Ascending aorta (tissue), 2 donors: ENCODE data around the gene AFAP1L2. TPM values are rescaled to one million over a fixed set of nuclear protein-coding genes. Genes with fewer than 3 reads are reported as not detected.
"Not testable (repeated sequence)": the region's sequence is repeated elsewhere in the genome, so short reads cannot be mapped to it uniquely, and the experiment has no call there.

Experiments used
- DNase-seq, 2 donors: peaks; one replicate each; pipeline ENCODE4 v3.0.0-alpha.2; 2019; ENCODE audit warnings: low spot score in 2 of 2
- H3K27ac ChIP-seq, 2 donors: fragments of 200-600 bp; sonication (generic); one replicate each; pipeline ENCODE4 v1.5.1; 2016 to 2017; ENCODE audit warnings: mild to moderate bottlenecking in 1 of 2
- H3K27me3 ChIP-seq: fragments of 200-600 bp; sonication (generic); one replicate; pipeline ENCODE4 v1.5.1; 2017
- H3K36me3 ChIP-seq, 2 donors: fragments of 200-600 bp; sonication (generic); one replicate each; pipeline ENCODE4 v1.5.1; 2016
- H3K4me1 ChIP-seq, 2 donors: fragments of 200-600 bp; sonication (generic); one replicate each; pipeline ENCODE4 v1.5.1; 2016 to 2017; ENCODE audit warnings: mild to moderate bottlenecking in 1 of 2
- H3K4me3 ChIP-seq, 2 donors: fragments of 200-600 bp; sonication (generic); one replicate each; pipeline ENCODE4 v1.5.1; 2016 to 2017; ENCODE audit warnings: mild to moderate bottlenecking in 1 of 2
- H3K9me3 ChIP-seq, 2 donors: fragments of 200-600 bp; sonication (generic); one replicate each; pipeline ENCODE4 v1.5.1; 2016
- intact Hi-C: fragments of 100-400 bp; cut with DNase I; formaldehyde crosslinking; loops from one replicate; pipeline ENCODE4 v1.15.1; 2023
- total RNA-seq: library from RNA; depleted of rRNA; stranded (reverse); fragments of >200 nt; gene quantifications from one replicate; pipeline ENCODE4 v1.1.0, GENCODE V29; 2016
- TF ChIP-seq, protein P1 (sequence below), 3 experiments: fragments of 200-600 bp in 2 of 3; fragments of 450-650 bp in 1 of 3; sonication (generic) in 2 of 3; IDR thresholded peaks; one replicate each; pipeline ENCODE4 v1.5.1; 2016 to 2019; ENCODE audit warnings: antibody characterized with exemption in 3 of 3, mild to moderate bottlenecking in 1 of 3, moderate library complexity in 1 of 3

AFAP1L2 gene
- total RNA-seq, 1 donor from 2014 or later: 30.4 TPM

GRCh38 chr10:114350751-114351150, 53.6 kb downstream of the AFAP1L2 start:
- Histone ChIP-seq H3K9me3 (no peaks in the 10 kb centered on the region), H3K36me3 (no peaks in the 10 kb centered on the region), H3K4me1 (peaks cover 0 to 5% of the 10 kb centered on the region in 2 donors), H3K27ac (no peak overlapping the region), H3K4me3 (no peak overlapping the region), H3K27me3 (no peaks in the 10 kb centered on the region)
- DNase-seq: no peak
- intact Hi-C loops: no loop called here
- TF ChIP-seq, protein P1, sequence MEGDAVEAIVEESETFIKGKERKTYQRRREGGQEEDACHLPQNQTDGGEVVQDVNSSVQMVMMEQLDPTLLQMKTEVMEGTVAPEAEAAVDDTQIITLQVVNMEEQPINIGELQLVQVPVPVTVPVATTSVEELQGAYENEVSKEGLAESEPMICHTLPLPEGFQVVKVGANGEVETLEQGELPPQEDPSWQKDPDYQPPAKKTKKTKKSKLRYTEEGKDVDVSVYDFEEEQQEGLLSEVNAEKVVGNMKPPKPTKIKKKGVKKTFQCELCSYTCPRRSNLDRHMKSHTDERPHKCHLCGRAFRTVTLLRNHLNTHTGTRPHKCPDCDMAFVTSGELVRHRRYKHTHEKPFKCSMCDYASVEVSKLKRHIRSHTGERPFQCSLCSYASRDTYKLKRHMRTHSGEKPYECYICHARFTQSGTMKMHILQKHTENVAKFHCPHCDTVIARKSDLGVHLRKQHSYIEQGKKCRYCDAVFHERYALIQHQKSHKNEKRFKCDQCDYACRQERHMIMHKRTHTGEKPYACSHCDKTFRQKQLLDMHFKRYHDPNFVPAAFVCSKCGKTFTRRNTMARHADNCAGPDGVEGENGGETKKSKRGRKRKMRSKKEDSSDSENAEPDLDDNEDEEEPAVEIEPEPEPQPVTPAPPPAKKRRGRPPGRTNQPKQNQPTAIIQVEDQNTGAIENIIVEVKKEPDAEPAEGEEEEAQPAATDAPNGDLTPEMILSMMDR (IDR thresholded peaks at IDR 0.05): no peak

DNA sequence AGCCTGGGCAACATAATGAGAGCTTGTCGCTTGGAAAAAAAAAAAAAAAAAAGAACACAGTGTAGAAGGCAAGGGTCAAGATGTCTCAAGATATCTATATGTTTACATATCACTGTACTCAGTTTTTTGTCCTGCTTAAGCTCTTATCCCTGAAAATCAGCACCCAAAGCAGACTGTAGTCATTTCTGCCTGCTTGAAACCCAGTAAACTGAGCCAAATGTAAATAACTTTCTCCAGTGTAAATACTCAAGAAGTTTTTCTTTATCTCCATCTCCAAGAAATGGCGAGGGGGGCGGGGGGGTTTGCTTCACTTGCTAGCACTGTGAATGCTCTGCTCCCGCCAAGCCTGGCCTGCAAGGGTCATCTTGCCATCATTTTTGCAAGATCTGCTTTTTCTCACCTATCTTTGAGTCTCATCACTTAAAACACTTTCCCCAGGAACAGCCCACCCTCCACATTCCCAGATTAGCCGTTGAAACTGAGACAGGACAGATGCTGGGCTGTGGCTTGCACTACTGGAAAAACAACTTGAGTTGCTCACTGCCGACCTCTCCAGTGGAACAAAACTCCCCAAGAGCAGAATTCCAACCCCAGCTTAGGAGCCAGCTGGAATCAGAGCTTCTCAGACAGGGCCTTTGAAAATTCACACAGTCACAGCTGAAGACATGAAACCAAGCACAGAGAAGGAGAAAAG, 54.6 kb downstream of the AFAP1L2 start:
- TF ChIP-seq, protein P1 (IDR thresholded peaks at IDR 0.05): no peak
- intact Hi-C loops: no loop called here
- Histone ChIP-seq H3K4me3 (no peak overlapping the region), H3K4me1 (peaks cover 0 to 3% of the 10 kb centered on the region in 2 donors), H3K36me3 (no peaks in the 10 kb centered on the region), H3K9me3 (no peaks in the 10 kb centered on the region), H3K27me3 (no peaks in the 10 kb centered on the region), H3K27ac (peak overlapping the region; percentile 29 to 41)
- DNase-seq: no peak

GRCh38 chr10:114349071-114349470, 55.2 kb downstream of the AFAP1L2 start:
- intact Hi-C loops, H3K36me3 ChIP-seq, H3K4me1 ChIP-seq, H3K27ac ChIP-seq, H3K27me3 ChIP-seq, H3K9me3 ChIP-seq, DNase-seq, H3K4me3 ChIP-seq: not testable (repeated sequence)

GRCh38 chr10:114347791-114348190, 56.5 kb downstream of the AFAP1L2 start:
- TF ChIP-seq, protein P1 (IDR thresholded peaks at IDR 0.05): no peak
- no peaks in the 10 kb centered on the region for H3K9me3 ChIP-seq
- H3K4me1 ChIP-seq: peaks cover 0 to 12% of the 10 kb centered on the region in 2 donors
- H3K27me3 ChIP-seq: no peaks in the 10 kb centered on the region
- intact Hi-C loops: no loop called here
- H3K36me3 ChIP-seq: no peaks in the 10 kb centered on the region
- no peak overlapping the region for H3K27ac ChIP-seq
- no peak for DNase-seq
- H3K4me3 ChIP-seq: no peak overlapping the region

DNA sequence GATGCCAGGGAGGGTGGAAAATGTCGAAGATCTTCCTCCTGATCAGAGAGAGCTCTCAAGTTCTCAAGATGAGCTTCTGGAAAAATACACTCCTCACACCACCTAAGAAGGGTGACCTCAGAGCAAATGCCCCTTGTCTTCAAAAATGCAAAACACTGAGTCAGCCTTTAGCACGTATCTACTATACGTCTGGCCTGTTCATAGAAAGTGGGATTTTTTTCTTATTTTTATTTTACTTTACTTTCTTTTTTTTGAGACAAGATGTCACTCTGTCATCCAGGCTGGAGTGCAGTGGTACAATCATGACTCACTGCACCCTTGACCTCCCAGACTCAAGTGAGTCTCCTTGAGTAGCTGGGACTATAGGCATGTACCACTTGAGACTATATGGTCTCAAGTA, 57.1 kb downstream of the AFAP1L2 start:
- intact Hi-C loops: no loop called here
- Histone ChIP-seq H3K4me3 (no peak overlapping the region), H3K4me1 (peaks cover 0 to 12% of the 10 kb centered on the region in 2 donors), H3K36me3 (no peaks in the 10 kb centered on the region), H3K27ac (no peak overlapping the region), H3K9me3 (no peaks in the 10 kb centered on the region), H3K27me3 (no peaks in the 10 kb centered on the region)
- no peak for DNase-seq
- TF ChIP-seq, protein P1 (IDR thresholded peaks at IDR 0.05): no peak

DNA sequence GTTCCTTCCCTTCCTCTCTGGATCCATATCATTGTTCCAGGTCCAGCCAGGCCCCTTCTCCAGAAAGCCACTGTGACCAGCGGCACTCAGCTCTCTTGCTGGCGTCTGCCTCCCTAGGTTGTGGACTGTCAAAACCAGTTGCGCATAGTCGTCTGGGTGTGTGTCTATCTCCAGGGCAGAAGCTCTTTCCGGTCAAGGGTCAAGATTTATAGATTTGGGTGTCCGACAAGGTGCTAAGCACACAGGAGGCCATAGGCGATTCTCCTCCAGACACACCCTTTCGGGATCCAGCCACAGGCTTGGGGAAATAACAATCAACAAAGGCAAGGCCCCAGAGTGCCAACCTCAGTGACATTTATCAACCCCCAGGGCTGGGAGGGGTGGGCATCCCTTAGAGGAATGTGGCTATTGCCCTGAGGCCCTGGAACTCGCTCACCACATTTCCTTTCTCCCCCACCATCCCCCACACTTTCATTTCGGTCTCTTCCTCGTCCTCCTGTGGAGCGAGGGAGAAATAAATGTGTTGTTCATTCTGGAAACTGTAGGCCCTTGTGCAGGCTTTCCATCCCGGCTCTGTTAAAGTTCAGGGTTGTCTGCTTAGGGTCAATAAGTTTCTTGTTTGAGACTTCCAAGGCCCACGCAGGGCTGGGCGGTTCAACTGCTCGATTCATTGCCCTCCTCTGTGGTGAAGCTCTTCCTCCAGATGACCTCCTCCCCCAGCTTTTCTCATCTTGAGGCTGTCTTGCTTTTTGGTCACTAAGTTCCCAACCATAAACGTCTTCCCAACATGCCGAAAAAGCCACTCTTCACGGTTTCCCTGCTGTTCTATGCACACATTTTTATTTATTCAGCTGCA, 57.9 kb downstream of the AFAP1L2 start:
- Histone ChIP-seq H3K4me3 (no peak overlapping the region), H3K9me3 (no peaks in the 10 kb centered on the region), H3K27me3 (no peaks in the 10 kb centered on the region), H3K36me3 (no peaks in the 10 kb centered on the region), H3K27ac (no peak overlapping the region), H3K4me1 (peaks cover 0 to 12% of the 10 kb centered on the region in 2 donors)
- intact Hi-C loops: no loop called here
- no peak for DNase-seq
- TF ChIP-seq, protein P1 (IDR thresholded peaks at IDR 0.05): no peak
